Omental fat pad (tissue), 4 donors: ENCODE results near the gene BOC. TPM values are rescaled to one million over a fixed set of nuclear protein-coding genes. Genes with fewer than 3 reads are reported as not detected.

Source experiments
- ATAC-seq: fragments of 150-250 bp; one replicate; pipeline ENCODE4 v1.9.1; 2016; ENCODE audit warnings: mild to moderate bottlenecking, moderate library complexity; ENCODE audit not compliant: low FRiP score
- DNase-seq: peaks from one replicate; pipeline ENCODE4 v3.0.0-alpha.2; 2019; ENCODE audit warnings: low spot score
- total RNA-seq, 4 donors: library from RNA; depleted of rRNA; stranded (reverse); fragments of >200 nt; gene quantifications; one replicate each; pipeline ENCODE4 v1.1.0, GENCODE V29; 2016
- TF ChIP-seq, protein P1 (sequence below), 3 donors: fragments of 450-650 bp; IDR thresholded peaks; one replicate each; pipeline ENCODE4 v1.5.1; 2016 to 2017; ENCODE audit warnings: antibody characterized with exemption in 3 of 3, mild to moderate bottlenecking in 3 of 3, moderate library complexity in 2 of 3

BOC gene
- total RNA-seq, 4 donors from 2014 or later: 28.1 to 103 (median 54.0) TPM

DNA sequence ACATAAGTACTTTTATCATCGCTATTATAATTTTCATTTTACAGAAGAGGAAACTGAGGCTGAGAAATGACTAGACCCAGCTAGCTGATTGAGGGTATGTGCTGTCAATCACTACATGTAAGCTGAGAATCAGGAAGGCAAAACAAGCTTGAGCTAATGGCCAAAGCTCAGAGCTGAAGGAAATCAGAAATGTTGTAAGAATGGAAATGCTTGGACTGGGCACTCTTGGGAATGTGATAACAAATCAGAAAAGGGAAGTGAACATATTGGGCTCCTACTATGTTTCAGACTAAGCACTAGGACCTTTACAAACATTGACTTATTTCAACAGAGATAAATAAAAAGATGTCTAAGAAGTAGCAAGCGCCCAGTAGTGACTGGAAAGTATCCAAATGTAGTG is 33.8 kb upstream of the BOC start:
- TF ChIP-seq, protein P1, sequence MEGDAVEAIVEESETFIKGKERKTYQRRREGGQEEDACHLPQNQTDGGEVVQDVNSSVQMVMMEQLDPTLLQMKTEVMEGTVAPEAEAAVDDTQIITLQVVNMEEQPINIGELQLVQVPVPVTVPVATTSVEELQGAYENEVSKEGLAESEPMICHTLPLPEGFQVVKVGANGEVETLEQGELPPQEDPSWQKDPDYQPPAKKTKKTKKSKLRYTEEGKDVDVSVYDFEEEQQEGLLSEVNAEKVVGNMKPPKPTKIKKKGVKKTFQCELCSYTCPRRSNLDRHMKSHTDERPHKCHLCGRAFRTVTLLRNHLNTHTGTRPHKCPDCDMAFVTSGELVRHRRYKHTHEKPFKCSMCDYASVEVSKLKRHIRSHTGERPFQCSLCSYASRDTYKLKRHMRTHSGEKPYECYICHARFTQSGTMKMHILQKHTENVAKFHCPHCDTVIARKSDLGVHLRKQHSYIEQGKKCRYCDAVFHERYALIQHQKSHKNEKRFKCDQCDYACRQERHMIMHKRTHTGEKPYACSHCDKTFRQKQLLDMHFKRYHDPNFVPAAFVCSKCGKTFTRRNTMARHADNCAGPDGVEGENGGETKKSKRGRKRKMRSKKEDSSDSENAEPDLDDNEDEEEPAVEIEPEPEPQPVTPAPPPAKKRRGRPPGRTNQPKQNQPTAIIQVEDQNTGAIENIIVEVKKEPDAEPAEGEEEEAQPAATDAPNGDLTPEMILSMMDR (IDR thresholded peaks at IDR 0.05): no peak
- ATAC-seq: no peak
- no peak for DNase-seq

GRCh38 chr3:113179235-113179824 is 32.0 kb upstream of the BOC start:
- DNase-seq (no peak), ATAC-seq (no peak)
- TF ChIP-seq, protein P1 (IDR thresholded peaks at IDR 0.05): no peak

DNA sequence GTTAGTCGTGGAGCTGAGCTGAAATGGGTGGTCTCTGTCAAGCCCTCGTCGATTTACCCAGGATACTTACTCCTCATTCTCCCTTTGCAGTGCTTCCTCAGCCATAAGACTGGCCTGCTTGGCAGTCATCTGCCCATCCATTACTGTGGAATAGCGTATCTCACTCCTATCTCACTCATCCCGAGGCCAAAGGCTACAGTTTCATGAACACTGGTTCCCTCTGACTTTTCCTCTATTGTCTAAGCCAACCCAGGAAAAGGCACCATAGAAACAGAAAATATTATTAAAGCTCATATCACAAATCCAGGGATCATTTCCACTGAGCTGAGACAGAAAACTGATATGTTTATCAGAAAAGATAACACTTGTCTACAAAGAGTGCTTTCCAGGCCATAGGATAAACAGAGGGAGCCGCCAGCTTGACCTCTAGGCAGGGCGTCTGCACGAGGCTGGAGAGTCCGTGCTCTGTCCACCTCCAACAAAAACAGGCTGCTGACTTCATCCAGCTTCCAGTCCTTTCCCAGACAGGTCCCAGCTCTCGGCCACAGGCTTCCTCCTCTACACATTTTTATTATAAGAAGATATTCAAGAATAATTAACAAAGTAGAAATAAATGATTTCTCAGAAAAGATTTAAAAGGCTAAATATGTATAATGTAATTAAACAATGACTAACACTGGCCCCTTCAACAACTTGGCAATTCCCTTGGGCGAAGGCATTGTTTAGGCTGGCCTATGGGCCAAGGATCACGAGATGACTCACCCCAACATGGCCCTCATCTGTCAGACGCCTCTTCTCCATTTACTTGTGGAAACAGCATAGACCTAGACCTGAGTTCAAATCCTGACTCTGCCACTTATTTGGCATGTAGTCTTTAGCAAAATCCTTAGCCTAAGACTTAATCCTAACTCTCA is 27.4 kb upstream of the BOC start:
- TF ChIP-seq, protein P1 (IDR thresholded peaks at IDR 0.05): no peak
- ATAC-seq: no peak
- DNase-seq: no peak

DNA sequence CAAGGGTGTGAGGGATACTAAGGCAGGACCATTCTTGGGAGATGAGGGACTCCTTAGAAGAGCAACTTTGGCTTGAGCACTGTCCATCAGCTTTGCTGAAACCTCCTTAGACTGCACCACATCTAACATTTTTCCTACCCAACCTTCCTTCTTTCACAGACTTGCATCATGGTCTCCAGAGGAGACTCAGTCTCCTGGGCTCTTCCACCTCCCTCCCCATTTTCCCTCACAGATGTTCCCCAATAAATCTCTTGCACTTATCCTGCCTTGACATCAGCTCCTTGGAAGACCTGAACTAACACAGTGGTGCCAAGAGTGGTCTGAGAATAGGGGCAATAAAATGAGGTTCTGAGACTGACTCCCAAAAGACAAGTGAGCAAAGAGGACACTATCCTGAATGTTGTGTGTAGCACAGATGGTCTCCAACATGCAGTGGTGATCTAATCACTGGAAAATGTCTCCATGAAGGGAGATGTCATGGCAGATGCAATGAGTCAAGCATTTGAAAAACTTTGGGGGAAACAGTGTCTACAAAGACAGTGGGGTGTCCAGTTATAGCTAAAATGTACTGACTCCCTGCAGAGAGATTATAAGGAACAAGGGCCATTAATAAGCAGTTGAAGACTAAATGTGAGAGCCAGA is 26.0 kb upstream of the BOC start:
- DNase-seq (no peak), ATAC-seq (no peak)
- TF ChIP-seq, protein P1 (IDR thresholded peaks at IDR 0.05): no peak

DNA sequence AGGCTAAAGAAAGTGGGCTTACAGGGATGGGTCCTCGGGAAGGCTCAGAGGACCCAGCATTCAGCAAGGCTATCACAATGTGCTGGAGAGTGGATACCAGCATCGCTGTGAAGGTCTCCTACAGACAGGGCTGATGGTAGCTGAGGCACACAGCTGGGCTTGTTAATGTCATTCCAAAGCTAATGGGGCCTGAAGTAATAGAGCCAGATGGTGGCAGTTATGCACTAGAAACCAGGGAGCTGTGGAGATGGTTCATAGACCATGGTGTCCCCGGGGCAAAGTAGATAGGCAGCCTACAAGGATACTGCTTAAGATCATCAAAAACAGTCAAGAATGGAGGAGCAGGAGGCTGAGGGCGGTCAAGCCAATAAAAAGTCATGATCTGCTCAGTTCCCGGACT is 24.8 kb upstream of the BOC start:
- DNase-seq: no peak
- TF ChIP-seq, protein P1 (IDR thresholded peaks at IDR 0.05): no peak
- no peak for ATAC-seq

DNA sequence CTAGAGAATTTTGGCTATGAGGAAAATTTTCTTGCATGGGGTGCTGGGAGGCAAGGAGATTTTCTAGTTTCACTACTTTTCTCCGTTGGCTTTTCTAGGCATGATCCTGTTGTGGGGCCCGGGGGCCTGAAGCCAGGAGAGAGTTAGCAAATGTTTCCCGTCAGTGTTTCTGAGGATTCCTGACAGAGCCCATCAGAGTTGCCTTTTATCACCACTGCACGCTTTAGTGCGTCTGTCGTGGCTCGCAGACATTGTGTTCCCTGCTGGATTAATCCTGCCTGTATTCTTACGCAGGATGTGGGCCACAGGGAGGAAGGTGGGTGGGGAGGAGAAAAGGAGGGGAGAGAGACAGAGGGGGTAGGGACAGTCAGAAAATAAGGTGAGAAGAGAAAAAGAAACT is 18.1 kb upstream of the BOC start:
- TF ChIP-seq, protein P1 (IDR thresholded peaks at IDR 0.05): no peak
- DNase-seq (no peak), ATAC-seq (no peak)
